Brain microvascular endothelial cell (primary cell): ENCODE data around the gene GSG1L.

Experiments used
- DNase-seq: peaks from one replicate; pipeline ENCODE4 v3.0.0-alpha.2; 2020
- H3K27ac ChIP-seq: fragments of 250-450 bp; sonication (Bioruptor Pico); 2 replicates; pipeline ENCODE4 v1.5.1; 2020; ENCODE audit warnings: mild to moderate bottlenecking, moderate library complexity
- H3K27me3 ChIP-seq: fragments of 250-450 bp; sonication (Bioruptor Pico); replicated peaks from 2 replicates; pipeline ENCODE4 v1.5.1; 2020; ENCODE audit warnings: mild to moderate bottlenecking
- H3K36me3 ChIP-seq: fragments of 250-450 bp; sonication (Bioruptor Pico); replicated peaks from 2 replicates; pipeline ENCODE4 v1.5.1; 2020; ENCODE audit warnings: mild to moderate bottlenecking
- H3K4me3 ChIP-seq: 2 replicates; pipeline ENCODE4 v1.5.1; 2011; ENCODE audit warnings: low read depth, mild to moderate bottlenecking, control low read depth, low read length, moderate library complexity
- CTCF ChIP-seq: IDR thresholded peaks from 2 replicates; pipeline ENCODE4 v1.5.1; 2011; ENCODE audit warnings: low read depth, mild to moderate bottlenecking, moderate library complexity, low read length, control low read depth, inconsistent platforms; ENCODE audit errors: missing control alignments
- in situ Hi-C: cut with HindIII; loops from 2 replicates; pipeline ENCODE4 v1.10.0; 2017; ENCODE audit warnings: low sequenced_read_pairs, low pct_ligation_motif_present

The GSG1L gene

GRCh38 chr16:27921134-27921533 lies 142.4 kb downstream of the GSG1L start:
- no peak for DNase-seq
- no peak for TF ChIP-seq CTCF
- H3K27me3 ChIP-seq = no peaks in the 10 kb centered on the region
- no peaks in the 10 kb centered on the region for H3K36me3 ChIP-seq
- H3K4me3 ChIP-seq = no peak overlapping the region
- in situ Hi-C loops = no loop called here
- no peak overlapping the region for H3K27ac ChIP-seq

DNA sequence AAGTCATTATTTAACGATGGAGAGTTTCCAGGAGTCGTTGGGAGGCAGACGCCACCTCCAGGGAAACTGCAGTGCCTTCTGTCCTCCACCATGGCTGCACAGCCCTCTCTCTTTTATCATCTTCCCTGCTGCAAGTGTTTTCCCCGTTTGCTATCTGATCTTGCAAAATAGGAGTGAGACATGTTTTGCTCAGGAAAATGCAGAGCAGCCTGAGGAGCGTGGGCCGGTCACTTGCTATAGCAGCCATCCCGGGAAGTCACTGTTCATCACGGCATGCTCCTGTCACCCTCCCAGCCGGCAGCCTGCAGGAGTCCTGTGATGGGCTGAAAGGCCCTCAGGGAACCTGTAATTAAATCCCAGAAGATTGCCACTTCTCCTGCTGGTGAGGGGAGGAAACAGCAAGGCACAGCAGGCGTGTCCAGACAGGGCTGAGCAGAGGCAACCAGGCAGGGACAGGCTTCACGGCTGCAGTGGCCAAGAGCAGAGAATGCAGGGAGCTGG lies 143.1 kb downstream of the GSG1L start:
- in situ Hi-C loops = no loop called here
- Histone ChIP-seq H3K4me3 (no peak overlapping the region), H3K27ac (no peak overlapping the region), H3K36me3 (no peaks in the 10 kb centered on the region), H3K27me3 (no peaks in the 10 kb centered on the region)
- no peak for DNase-seq
- TF ChIP-seq CTCF = peak; percentile 34

DNA sequence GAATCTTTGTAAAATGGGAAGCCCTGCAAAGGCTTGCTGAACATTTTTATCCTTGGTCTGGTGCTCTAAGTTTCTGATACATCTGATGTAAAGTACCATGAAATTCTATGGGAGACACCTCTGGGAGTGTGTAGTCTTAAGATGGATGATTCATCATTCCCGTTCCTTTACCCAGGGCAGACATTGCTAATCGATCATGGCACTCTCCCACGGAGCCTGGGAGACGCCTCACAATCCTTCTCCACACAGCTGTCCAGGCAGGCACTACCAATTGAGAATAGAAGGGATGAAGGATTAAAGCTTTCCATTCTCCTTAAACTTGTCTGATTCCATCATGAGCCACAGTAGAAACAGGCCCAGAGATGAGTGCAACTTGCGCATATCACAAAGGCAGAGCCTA lies 144.8 kb downstream of the GSG1L start:
- in situ Hi-C loops = no loop called here
- Histone ChIP-seq H3K27ac (no peak overlapping the region), H3K4me3 (no peak overlapping the region), H3K36me3 (no peaks in the 10 kb centered on the region), H3K27me3 (no peaks in the 10 kb centered on the region)
- DNase-seq = no peak
- TF ChIP-seq CTCF = no peak

GRCh38 chr16:27917949-27918348 lies 145.6 kb downstream of the GSG1L start:
- in situ Hi-C loops = no loop called here
- Histone ChIP-seq H3K36me3 (no peaks in the 10 kb centered on the region), H3K4me3 (no peak overlapping the region), H3K27me3 (no peaks in the 10 kb centered on the region), H3K27ac (no peak overlapping the region)
- no peak for TF ChIP-seq CTCF
- no peak for DNase-seq

GRCh38 chr16:27911486-27911885 lies 152.0 kb downstream of the GSG1L start:
- H3K4me3 ChIP-seq = no peak overlapping the region
- TF ChIP-seq CTCF = no peak
- no peaks in the 10 kb centered on the region for H3K27me3 ChIP-seq
- H3K36me3 ChIP-seq = no peaks in the 10 kb centered on the region
- in situ Hi-C loops = no loop called here
- no peak overlapping the region for H3K27ac ChIP-seq
- no peak for DNase-seq

DNA sequence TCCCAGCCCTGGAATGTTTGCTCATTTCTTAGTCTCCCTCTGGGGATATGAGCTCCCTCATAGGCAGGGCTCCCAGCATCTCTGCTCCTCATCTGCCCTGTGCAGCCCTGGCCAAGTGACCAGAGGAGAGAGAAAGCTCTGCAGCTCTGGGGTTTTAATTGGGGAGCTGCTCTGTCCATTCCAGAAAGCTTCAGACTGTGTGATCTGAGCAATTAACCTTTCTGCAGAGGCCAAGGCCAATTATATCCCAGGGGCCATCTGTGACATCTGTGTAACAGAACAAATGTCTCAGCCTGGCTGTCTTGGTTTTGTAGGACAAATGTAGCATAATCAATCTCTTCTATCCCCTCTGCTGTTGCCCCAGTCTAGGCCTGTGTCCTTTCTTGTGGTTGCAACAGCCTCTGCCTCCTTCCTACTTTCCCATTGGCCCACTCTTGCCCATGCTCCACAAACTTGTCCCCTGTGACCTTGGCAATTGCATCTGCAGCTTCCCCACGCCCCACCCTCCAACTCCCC lies 156.0 kb downstream of the GSG1L start:
- Histone ChIP-seq H3K27me3 (no peaks in the 10 kb centered on the region), H3K4me3 (no peak overlapping the region), H3K36me3 (no peaks in the 10 kb centered on the region), H3K27ac (no peak overlapping the region)
- DNase-seq = no peak
- in situ Hi-C loops = no loop called here
- TF ChIP-seq CTCF = no peak
